NCI-H82 (cell line): ENCODE results near the gene GZMB.
"Not testable (repeated sequence)": the region's sequence is repeated elsewhere in the genome, so short reads cannot be mapped to it uniquely, and the experiment has no call there.

Experiments
- DNase-seq: peaks from one replicate; lab custom pipeline; 2025; lab: John Stamatoyannopoulos, UW

The GZMB gene

GRCh38 chr14:24634158-24634557 is at the start of gene GZMB:
TSS of gene GZMB (minus strand) at chr14:24634190. CDS start at chr14:24634160, 30 bp downstream.
- DNase-seq: no peak

- DNase-seq: no peak
These were observed 47.1 kb upstream of the GZMB start for GRCh38 chr14:24681056-24681455.

- DNase-seq: no peak
These were observed 46.5 kb upstream of the GZMB start for GRCh38 chr14:24680516-24680915.

GRCh38 chr14:24679248-24679961 is 45.4 kb upstream of the GZMB start:
- no peak for DNase-seq

GRCh38 chr14:24678801-24679247 is 44.8 kb upstream of the GZMB start:
- peak; percentile 88 for DNase-seq

- DNase-seq: no peak
These were observed 44.0 kb upstream of the GZMB start for GRCh38 chr14:24677956-24678355.

- DNase-seq: no peak
These were observed 40.4 kb upstream of the GZMB start for GRCh38 chr14:24674204-24674970.

- DNase-seq: no peak
These were observed 39.7 kb upstream of the GZMB start for GRCh38 chr14:24673534-24674203.

GRCh38 chr14:24673059-24673458 is 39.1 kb upstream of the GZMB start:
- DNase-seq: no peak

- DNase-seq: no peak
These were observed 36.6 kb upstream of the GZMB start for GRCh38 chr14:24670594-24670993.

- no peak for DNase-seq
These were observed 35.7 kb upstream of the GZMB start for GRCh38 chr14:24669651-24670050.

- no peak for DNase-seq
These were observed 31.5 kb upstream of the GZMB start for GRCh38 chr14:24665440-24665991.

- no peak for DNase-seq
These were observed 30.4 kb upstream of the GZMB start for GRCh38 chr14:24664366-24664765.

- no peak for DNase-seq
These were observed 28.8 kb upstream of the GZMB start for GRCh38 chr14:24662753-24663152.

- no peak for DNase-seq
These were observed 26.1 kb upstream of the GZMB start for GRCh38 chr14:24659916-24660570.

- not testable (repeated sequence) for DNase-seq
These were observed 14.4 kb upstream of the GZMB start for GRCh38 chr14:24648361-24648760.

- DNase-seq: no peak
These were observed 5.9 kb upstream of the GZMB start for GRCh38 chr14:24639905-24640304.

- DNase-seq: no peak
These were observed 5.3 kb upstream of the GZMB start for GRCh38 chr14:24639270-24639669.

- no peak for DNase-seq
These were observed 637 bp downstream of the GZMB start for GRCh38 chr14:24633353-24633752.

- no peak for DNase-seq
These were observed 1.2 kb downstream of the GZMB start for GRCh38 chr14:24632761-24633160.

- DNase-seq: no peak
These were observed 1.7 kb downstream of the GZMB start for GRCh38 chr14:24632336-24632735.

GRCh38 chr14:24631749-24632335 is 2.1 kb downstream of the GZMB start:
- DNase-seq: no peak
